Measurements from ENCODE around the gene PGAP2. TPM values are rescaled to one million over a fixed set of nuclear protein-coding genes. Genes with fewer than 3 reads are reported as not detected.

Gene PGAP2
- total and polyA plus RNA-seq, 2 of the 4 experiments (the other 2 are of a cell fraction): 10.6 to 31.3 TPM

DNA sequence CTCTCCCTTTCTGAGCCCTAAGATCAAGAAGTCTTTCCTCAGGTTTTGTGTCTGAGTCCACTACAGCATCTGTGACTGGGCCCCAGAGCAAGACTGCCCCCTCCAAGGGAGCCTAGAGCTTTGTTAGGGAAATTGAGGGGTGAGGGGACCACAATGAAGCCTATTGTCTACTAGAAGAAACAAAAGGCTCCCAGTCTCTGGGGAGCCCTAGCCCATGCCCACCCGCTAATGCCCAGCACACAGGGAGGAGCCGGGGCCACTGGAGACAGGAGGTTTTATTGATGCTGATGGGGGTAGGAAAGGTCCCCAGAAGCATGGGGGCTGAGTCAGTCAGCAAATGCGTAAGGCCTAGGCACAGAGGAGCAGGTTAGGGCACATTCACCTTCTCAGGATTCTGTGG, 18.4 kb downstream of the PGAP2 start:
- H3K14ac ChIP-seq (replicated peaks; ENCODE audit: low read depth, low read length): no peak overlapping the region
- H3K56ac ChIP-seq (ENCODE audit: extremely low read depth, insufficient read depth, low read length): no peak overlapping the region
- no peak for DNase-seq
- no peak overlapping the region for H2BK20ac ChIP-seq (ENCODE audit: low read depth, low read length)
- no peak overlapping the region for H4K91ac ChIP-seq (ENCODE audit: insufficient read depth, low read depth, low read length)
- peaks cover 39% of the 10 kb centered on the region for H3K36me3 ChIP-seq (ENCODE audit: control insufficient read depth, insufficient read depth, low read length)
- no peak overlapping the region for H3K23ac ChIP-seq (ENCODE audit: low read depth, low read length)
- ATAC-seq (ENCODE audit: low read depth): no peak
- peaks cover 36% of the 10 kb centered on the region for H4K20me1 ChIP-seq (ENCODE audit: insufficient read depth, low read length)
- H2BK15ac ChIP-seq (ENCODE audit: low read depth, low read length): no peak overlapping the region
- no peak overlapping the region for H4K5ac ChIP-seq (ENCODE audit: low read depth, low read length)
- no CpG with 5 or more reads among the region's 3 CpGs for WGBS, 2 experiments (ENCODE audit: extremely low coverage in 2 of 2, insufficient read length in 1 of 2)
- peak overlapping the region; percentile 9 for H2AK9ac ChIP-seq (replicated peaks; ENCODE audit: low read depth, low read length, poor library complexity)
- peaks cover 21 to 53% of the 10 kb centered on the region in 2 experiments for H3K79me1 ChIP-seq (ENCODE audit: low read depth in 1 of 2, low read length in 2 of 2)
- dilution Hi-C loops (cut with HindIII; ENCODE audit: low sequenced_read_pairs, unreplicated experiment) (no loop called here), intact Hi-C loops (cut with micrococcal nuclease) (no loop called here), in situ Hi-C loops (cut with MboI; ENCODE audit: low sequenced_read_pairs) (no loop called here)
- CTCF ChIA-PET: interaction anchor here (0.5 kb wide), 1 partner anchor 84 kb away, joined by 4 read pairs; no protein-coding TSS in a partner anchor
- no peak overlapping the region for H3K18ac ChIP-seq (ENCODE audit: low read depth, low read length)
- peaks cover 26% of the 10 kb centered on the region for H3K9me1 ChIP-seq (ENCODE audit: insufficient read depth, low read length)
- H2AFZ ChIP-seq (replicated peaks; ENCODE audit: low read length, poor library complexity): no peak overlapping the region
- H3K4me3 ChIP-seq (ENCODE audit: insufficient read depth, low read depth, low read length): no peak overlapping the region
- no peaks in the 10 kb centered on the region for H3K27me3 ChIP-seq (ENCODE audit: control insufficient read depth, insufficient read depth, low read length)
- TF ChIP-seq NFE2L2 (IDR thresholded peaks at IDR 0.05; ENCODE audit: low read depth, low read length) (no peak), CHD1 (IDR thresholded peaks at IDR 0.05; ENCODE audit: low read depth, low read length) (no peak), MAZ (IDR thresholded peaks at IDR 0.05; ENCODE audit: borderline replicate concordance, low read depth, low read length) (no peak), BHLHE40 (IDR thresholded peaks at IDR 0.05; ENCODE audit: low read depth, low read length) (no peak)
- TF ChIP-seq, protein P1, sequence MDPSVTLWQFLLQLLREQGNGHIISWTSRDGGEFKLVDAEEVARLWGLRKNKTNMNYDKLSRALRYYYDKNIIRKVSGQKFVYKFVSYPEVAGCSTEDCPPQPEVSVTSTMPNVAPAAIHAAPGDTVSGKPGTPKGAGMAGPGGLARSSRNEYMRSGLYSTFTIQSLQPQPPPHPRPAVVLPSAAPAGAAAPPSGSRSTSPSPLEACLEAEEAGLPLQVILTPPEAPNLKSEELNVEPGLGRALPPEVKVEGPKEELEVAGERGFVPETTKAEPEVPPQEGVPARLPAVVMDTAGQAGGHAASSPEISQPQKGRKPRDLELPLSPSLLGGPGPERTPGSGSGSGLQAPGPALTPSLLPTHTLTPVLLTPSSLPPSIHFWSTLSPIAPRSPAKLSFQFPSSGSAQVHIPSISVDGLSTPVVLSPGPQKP (IDR thresholded peaks at IDR 0.05; ENCODE audit: borderline replicate concordance, low read depth, low read length): no peak
- TF ChIP-seq, protein P2, sequence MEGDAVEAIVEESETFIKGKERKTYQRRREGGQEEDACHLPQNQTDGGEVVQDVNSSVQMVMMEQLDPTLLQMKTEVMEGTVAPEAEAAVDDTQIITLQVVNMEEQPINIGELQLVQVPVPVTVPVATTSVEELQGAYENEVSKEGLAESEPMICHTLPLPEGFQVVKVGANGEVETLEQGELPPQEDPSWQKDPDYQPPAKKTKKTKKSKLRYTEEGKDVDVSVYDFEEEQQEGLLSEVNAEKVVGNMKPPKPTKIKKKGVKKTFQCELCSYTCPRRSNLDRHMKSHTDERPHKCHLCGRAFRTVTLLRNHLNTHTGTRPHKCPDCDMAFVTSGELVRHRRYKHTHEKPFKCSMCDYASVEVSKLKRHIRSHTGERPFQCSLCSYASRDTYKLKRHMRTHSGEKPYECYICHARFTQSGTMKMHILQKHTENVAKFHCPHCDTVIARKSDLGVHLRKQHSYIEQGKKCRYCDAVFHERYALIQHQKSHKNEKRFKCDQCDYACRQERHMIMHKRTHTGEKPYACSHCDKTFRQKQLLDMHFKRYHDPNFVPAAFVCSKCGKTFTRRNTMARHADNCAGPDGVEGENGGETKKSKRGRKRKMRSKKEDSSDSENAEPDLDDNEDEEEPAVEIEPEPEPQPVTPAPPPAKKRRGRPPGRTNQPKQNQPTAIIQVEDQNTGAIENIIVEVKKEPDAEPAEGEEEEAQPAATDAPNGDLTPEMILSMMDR (conservative IDR thresholded peaks at IDR 0.05; ENCODE audit: low read depth, low read length): no peak
- peaks cover 4% of the 10 kb centered on the region for H3K4me1 ChIP-seq (ENCODE audit: control insufficient read depth, insufficient read depth, low read length)
- H3K9ac ChIP-seq (ENCODE audit: low read depth, low read length): no peak overlapping the region
- H4K8ac ChIP-seq (ENCODE audit: low read depth in 2 of 2, low read length in 2 of 2): no peak overlapping the region
- no peak overlapping the region for H3K4ac ChIP-seq (ENCODE audit: low read depth, low read length)
- no peak overlapping the region for H3K4me2 ChIP-seq (ENCODE audit: low read depth, low read length)
- no peak overlapping the region for H2BK120ac ChIP-seq (ENCODE audit: low read depth, low read length)
- H2AK5ac ChIP-seq (ENCODE audit: low read depth, low read length): no peak overlapping the region
- no peak overlapping the region for H2BK5ac ChIP-seq (ENCODE audit: low read depth, low read length, poor library complexity, severe bottlenecking)
- BruUV-seq (replicated peaks): no TSS peak
- H3K27ac ChIP-seq (ENCODE audit: insufficient read depth, low read length): no peak overlapping the region
- POLR2A ChIA-PET (ENCODE audit: unreplicated experiment): no interaction called here
- H3K9me3 ChIP-seq (ENCODE audit: control insufficient read depth, insufficient read depth, low read length): no peaks in the 10 kb centered on the region
